RWPE2 (cell line): ENCODE data around the gene COX19.

Source experiments
- ATAC-seq: fragments of 200-7000 bp; cut with Tn5 transposase; 3 replicates; pipeline ENCODE4 v1.9.1; 2021; ENCODE audit warnings: low read depth
- DNase-seq: peaks from one replicate; pipeline ENCODE4 v3.0.0-alpha.2; 2020; ENCODE audit warnings: low spot score
- H3K27ac ChIP-seq: fragments of 450-650 bp; 2 replicates; pipeline ENCODE4 v1.5.1; 2017; ENCODE audit warnings: mild to moderate bottlenecking; ENCODE audit not compliant: poor library complexity, severe bottlenecking
- H3K27me3 ChIP-seq: fragments of 250-450 bp; sonication (Bioruptor Pico); 2 replicates; pipeline ENCODE4 v1.5.1; 2021; ENCODE audit warnings: mild to moderate bottlenecking, moderate library complexity; ENCODE audit not compliant: insufficient read depth, poor library complexity, severe bottlenecking
- H3K36me3 ChIP-seq: fragments of 250-450 bp; sonication (Bioruptor Pico); 2 replicates; pipeline ENCODE4 v1.5.1; 2020; ENCODE audit warnings: low read depth, mild to moderate bottlenecking, moderate library complexity
- H3K4me1 ChIP-seq: fragments of 250-450 bp; sonication (Bioruptor Pico); 2 replicates; pipeline ENCODE4 v1.5.1; 2021; ENCODE audit warnings: mild to moderate bottlenecking, moderate library complexity; ENCODE audit not compliant: insufficient read depth, poor library complexity, severe bottlenecking
- H3K4me3 ChIP-seq: fragments of 250-450 bp; sonication (Bioruptor Pico); 2 replicates; pipeline ENCODE4 v1.5.1; 2021; ENCODE audit warnings: mild to moderate bottlenecking, moderate library complexity; ENCODE audit not compliant: severe bottlenecking
- H3K9me3 ChIP-seq: fragments of 250-450 bp; sonication (Bioruptor Pico); 2 replicates; pipeline ENCODE4 v1.5.1; 2021; ENCODE audit warnings: mild to moderate bottlenecking, moderate library complexity; ENCODE audit not compliant: severe bottlenecking
- TF ChIP-seq, protein P1 (sequence below): fragments of 450-650 bp; IDR thresholded peaks from one replicate; pipeline ENCODE4 v1.5.1; 2017; ENCODE audit warnings: mild to moderate bottlenecking, moderate library complexity; ENCODE audit not compliant: poor library complexity, severe bottlenecking

The COX19 gene

DNA sequence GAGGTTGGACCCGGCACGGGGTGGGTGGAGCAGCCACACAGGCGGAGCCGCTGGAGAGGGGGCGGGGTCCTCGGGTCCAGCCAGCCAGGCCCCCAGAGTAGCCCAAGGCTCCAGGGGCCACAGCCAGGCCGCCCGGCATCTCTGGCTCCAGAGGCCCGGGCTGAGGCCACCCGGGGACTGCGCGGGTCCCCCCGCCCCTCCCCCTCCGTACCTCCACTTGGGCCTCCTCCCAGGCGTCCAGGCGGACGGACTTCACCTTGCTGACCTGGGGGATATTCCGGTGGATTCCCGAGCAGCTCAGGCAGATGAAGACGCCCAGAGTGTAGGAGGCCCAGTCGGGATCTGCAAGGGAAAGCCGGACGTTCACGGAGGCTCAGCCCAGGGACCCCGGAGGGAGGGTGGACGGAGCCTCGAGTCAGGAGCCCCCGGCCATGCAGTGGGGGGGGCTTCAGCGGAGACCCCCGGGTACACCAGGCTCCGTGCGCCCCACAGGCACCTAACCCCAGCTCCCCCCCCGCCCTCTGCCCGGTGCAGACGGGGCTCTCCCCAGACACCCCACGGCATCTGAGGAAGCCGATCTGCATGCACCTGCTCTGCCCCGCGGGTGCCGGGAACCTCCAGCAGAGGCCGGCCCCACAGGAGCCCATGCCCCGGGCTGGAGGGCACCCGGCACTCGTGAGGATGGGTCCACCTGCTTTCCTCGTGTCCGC is 40.0 kb downstream of the COX19 start:
- Histone ChIP-seq H3K27me3 (no peaks in the 10 kb centered on the region), H3K9me3 (no peaks in the 10 kb centered on the region), H3K4me1 (no peaks in the 10 kb centered on the region), H3K27ac (no peak overlapping the region), H3K4me3 (no peak overlapping the region), H3K36me3 (no peaks in the 10 kb centered on the region)
- peak; percentile 68 for DNase-seq
- TF ChIP-seq, protein P1, sequence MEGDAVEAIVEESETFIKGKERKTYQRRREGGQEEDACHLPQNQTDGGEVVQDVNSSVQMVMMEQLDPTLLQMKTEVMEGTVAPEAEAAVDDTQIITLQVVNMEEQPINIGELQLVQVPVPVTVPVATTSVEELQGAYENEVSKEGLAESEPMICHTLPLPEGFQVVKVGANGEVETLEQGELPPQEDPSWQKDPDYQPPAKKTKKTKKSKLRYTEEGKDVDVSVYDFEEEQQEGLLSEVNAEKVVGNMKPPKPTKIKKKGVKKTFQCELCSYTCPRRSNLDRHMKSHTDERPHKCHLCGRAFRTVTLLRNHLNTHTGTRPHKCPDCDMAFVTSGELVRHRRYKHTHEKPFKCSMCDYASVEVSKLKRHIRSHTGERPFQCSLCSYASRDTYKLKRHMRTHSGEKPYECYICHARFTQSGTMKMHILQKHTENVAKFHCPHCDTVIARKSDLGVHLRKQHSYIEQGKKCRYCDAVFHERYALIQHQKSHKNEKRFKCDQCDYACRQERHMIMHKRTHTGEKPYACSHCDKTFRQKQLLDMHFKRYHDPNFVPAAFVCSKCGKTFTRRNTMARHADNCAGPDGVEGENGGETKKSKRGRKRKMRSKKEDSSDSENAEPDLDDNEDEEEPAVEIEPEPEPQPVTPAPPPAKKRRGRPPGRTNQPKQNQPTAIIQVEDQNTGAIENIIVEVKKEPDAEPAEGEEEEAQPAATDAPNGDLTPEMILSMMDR = no peak
- ATAC-seq = no peak

DNA sequence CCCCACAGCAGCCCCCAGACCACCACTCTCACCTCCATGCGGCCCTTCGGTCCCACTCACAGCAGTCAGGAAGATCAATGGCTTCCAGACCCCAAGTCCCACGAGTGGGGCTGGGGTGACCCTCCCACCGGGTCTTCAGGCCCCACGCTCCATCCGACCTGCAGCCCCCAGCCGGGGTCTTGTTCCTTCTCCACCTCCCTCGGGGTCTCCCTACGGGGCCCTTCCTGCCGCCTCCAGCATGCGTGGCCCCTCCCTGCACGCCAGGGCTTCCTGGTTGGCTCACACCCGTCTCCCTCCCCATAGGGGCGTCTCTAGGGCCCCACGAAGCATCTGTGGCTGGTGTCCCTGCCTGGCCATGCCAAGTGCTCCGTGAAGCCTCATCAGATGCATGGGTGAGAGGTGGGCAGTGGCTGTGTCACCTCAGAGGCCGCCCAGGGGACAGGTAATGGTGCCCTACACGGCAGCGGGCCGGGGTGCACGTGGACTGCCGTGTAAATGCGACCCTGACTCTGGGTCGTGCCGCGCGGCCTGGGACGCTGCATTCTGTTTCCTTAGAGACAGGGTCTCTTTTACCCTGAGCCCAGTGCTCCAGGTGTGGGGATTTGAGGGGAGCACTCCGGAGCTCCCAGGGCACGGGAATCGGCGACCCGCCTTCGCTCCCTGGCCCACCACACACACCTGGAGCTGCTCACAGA is 40.7 kb downstream of the COX19 start:
- no peaks in the 10 kb centered on the region for H3K36me3 ChIP-seq

DNA sequence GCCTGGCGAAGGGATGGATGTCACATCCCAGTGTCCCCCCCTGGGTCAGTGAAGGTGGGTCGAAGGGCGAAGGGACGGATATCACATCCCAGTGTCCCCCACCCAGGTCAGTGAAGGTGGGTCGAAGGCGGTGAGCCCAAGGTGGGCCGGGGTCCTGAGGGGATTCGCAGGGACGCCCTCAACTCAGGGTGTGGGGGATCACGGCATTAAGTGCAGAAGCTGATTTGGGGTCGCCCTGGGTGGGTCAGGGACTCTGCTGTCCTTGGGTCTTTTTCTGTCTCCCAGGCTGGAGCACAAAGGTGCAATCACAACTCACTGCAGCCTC is 42.7 kb downstream of the COX19 start:
- H3K4me3 ChIP-seq = no peak overlapping the region
- H3K36me3 ChIP-seq = no peaks in the 10 kb centered on the region
- ATAC-seq = no peak
- TF ChIP-seq, protein P1 = no peak
- no peaks in the 10 kb centered on the region for H3K9me3 ChIP-seq
- no peaks in the 10 kb centered on the region for H3K27me3 ChIP-seq
- no peaks in the 10 kb centered on the region for H3K4me1 ChIP-seq
- H3K27ac ChIP-seq = no peak overlapping the region
- peak; percentile 53 for DNase-seq

More for the DNA sequence above, 40.7 kb downstream of the COX19 start:
- Histone ChIP-seq H3K9me3 (no peaks in the 10 kb centered on the region), H3K4me3 (no peak overlapping the region), H3K27ac (no peak overlapping the region), H3K4me1 (no peaks in the 10 kb centered on the region), H3K27me3 (no peaks in the 10 kb centered on the region)
- DNase-seq (peak; percentile 52), ATAC-seq (no peak)
- TF ChIP-seq, protein P1 = no peak

DNA sequence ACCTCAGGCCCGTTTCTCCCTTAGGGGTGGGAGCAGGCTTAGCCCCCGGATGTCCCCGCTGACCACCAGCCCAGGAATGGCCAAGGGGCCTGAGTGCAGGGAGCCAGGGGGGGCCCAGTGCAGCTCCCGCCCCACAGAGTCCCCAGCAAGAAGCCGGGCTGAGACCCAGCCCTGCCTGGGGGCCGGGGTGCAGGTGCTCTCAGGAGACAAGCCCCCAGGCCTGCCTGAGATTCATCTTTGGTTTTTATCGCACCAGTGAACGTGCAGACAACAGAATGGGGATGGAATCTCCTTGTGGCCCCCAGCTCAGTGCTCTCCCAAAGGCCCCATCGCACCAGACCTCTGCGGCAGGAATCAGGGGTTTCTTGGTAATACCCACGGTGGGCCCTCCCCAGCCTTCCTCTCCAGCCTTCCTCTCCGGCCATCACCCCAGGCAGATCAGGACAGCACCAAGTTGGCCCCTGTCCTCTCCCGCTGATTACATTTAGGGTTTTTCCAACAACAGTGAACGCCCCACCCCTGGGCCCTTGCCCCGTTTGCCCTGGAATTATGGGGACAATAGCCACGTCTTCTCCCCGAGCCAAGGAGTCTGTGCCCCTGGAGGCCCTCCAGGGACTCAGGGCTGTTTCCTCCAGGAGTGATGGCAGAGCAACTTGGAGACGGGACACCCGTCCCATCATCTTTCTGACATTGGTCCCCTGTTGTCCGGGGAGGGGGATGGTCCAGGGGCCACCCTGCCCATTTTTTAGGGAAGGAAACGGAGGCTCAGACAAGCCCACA is 43.3 kb downstream of the COX19 start:
- Histone ChIP-seq H3K4me3 (no peak overlapping the region), H3K36me3 (no peaks in the 10 kb centered on the region), H3K9me3 (no peaks in the 10 kb centered on the region), H3K27ac (no peak overlapping the region), H3K27me3 (no peaks in the 10 kb centered on the region), H3K4me1 (no peaks in the 10 kb centered on the region)
- DNase-seq (peak; percentile 54), ATAC-seq (no peak)
- TF ChIP-seq, protein P1 = no peak
